ENCODE data around the gene NHLH1. TPM values are rescaled to one million over a fixed set of nuclear protein-coding genes. Genes with fewer than 3 reads are reported as not detected.

The NHLH1 gene
- total RNA-seq, 2 experiments from 2014 or later = 0.24 to 0.47 TPM

DNA sequence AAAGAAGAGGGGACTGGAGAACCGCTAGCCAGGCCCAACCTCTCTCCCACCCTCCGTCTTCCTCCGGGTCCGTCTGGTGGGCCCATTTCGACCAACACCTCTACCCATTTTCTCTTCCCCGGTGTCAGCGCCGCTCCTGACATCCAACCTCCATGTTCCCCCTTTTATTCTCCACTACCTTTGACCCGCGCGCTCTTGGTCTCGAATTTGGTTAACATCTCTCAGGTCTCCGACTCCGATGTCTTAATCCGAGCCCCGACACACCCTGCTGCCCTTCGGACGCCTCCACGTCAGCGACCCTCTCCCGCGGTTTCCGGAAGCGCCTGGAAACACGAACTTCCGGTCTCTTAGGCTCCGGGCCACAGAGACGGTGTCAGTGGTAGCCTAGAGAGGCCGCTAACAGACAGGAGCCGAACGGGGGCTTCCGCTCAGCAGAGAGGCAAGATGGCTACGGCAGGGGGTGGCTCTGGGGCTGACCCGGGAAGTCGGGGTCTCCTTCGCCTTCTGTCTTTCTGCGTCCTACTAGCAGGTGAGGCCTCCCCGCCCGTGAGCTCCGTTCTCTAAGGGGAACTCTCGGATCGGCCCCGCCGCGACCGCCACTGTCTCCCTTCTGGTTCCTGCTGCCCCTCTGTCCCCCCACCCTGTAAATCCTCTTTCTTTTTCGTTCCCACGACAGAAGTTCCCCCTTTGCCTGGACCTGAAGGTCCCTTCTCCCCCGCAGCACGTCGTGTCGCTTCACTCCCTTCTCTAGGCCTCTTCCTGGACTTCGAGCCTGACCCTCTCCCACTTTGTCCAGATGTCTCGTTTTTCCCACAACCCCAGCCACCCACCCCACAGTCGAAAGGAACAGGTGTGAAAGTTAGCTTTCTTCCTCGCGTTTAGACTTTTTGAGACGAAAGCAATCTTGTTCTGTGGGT, 23.7 kb upstream of the NHLH1 start, which contains the start of the genes COPA and NCSTN:
COPA (minus strand) TSS at position 298 of the 917 bp plus-strand sequence; CDS start at position 218, 80 bp downstream.
NCSTN (plus strand) TSS at position 431 of the 917 bp plus-strand sequence; CDS start at position 445, 14 bp downstream.
- ChIA-PET CTCF (interaction anchor here (0.6 to 4.4 kb wide), 3 partner anchors 9 to 265 kb away, joined by 3 to 23 read pairs (median 7); no protein-coding TSS in a partner anchor), POLR2A (interaction anchor here (0.6 to 1.3 kb wide), 6 partner anchors 10 to 255 kb away, joined by 3 to 4 read pairs (median 3); partner anchors contain the start of gene PEX19)
- no peaks in the 10 kb centered on the region for H3K27me3 Mint-ChIP-seq (ENCODE audit: low read depth)
- ATAC-seq = peak; percentile 98
- peaks cover 58% of the 10 kb centered on the region for H3K4me1 Mint-ChIP-seq (ENCODE audit: low read depth)
- H3K9me3 Mint-ChIP-seq (ENCODE audit: insufficient read depth) = no peaks in the 10 kb centered on the region
- peak; percentile 95 for DNase-seq
- peak within 1 kb of the TSS; percentile 100 for H3K27ac Mint-ChIP-seq
- H3K4me3 Mint-ChIP-seq = peak within 1 kb of the TSS; percentile 100
- H3K36me3 Mint-ChIP-seq (ENCODE audit: low read depth) = peaks cover 46% of the 10 kb centered on the region

GRCh38 chr1:160344241-160344640, 22.6 kb upstream of the NHLH1 start:
- Mint-ChIP-seq H3K4me3 (peak overlapping the region; percentile 100), H3K27me3 (ENCODE audit: low read depth) (no peaks in the 10 kb centered on the region), H3K4me1 (ENCODE audit: low read depth) (peaks cover 51% of the 10 kb centered on the region), H3K27ac (peak overlapping the region; percentile 100), H3K9me3 (ENCODE audit: insufficient read depth) (no peaks in the 10 kb centered on the region), H3K36me3 (ENCODE audit: low read depth) (peaks cover 38% of the 10 kb centered on the region)
- CTCF ChIA-PET = interaction anchor here (1.4 to 4.4 kb wide), 4 partner anchors 11 to 264 kb away, joined by 5 to 23 read pairs (median 8); no protein-coding TSS in a partner anchor
- ATAC-seq (no peak), DNase-seq (no peak)
- POLR2A ChIA-PET = interaction anchor here (0.6 to 1.3 kb wide), 5 partner anchors 11 to 262 kb away, joined by 3 to 4 read pairs (median 3); partner anchors contain the start of gene PEX19

GRCh38 chr1:160344936-160345335, 21.9 kb upstream of the NHLH1 start:
- H3K27me3 Mint-ChIP-seq (ENCODE audit: low read depth) = no peaks in the 10 kb centered on the region
- DNase-seq (no peak), ATAC-seq (no peak)
- peaks cover 49% of the 10 kb centered on the region for H3K4me1 Mint-ChIP-seq (ENCODE audit: low read depth)
- H3K36me3 Mint-ChIP-seq (ENCODE audit: low read depth) = peaks cover 36% of the 10 kb centered on the region
- H3K27ac Mint-ChIP-seq = no peak overlapping the region
- ChIA-PET CTCF (interaction anchor here (1.4 to 4.4 kb wide), 4 partner anchors 10 to 264 kb away, joined by 5 to 23 read pairs (median 8); no protein-coding TSS in a partner anchor), POLR2A (interaction anchor here (0.6 to 1.3 kb wide), 3 partner anchors 30 to 261 kb away, joined by 3 to 4 read pairs (median 3); partner anchors contain the start of gene PEX19)
- H3K9me3 Mint-ChIP-seq (ENCODE audit: insufficient read depth) = no peaks in the 10 kb centered on the region
- peak overlapping the region; percentile 100 for H3K4me3 Mint-ChIP-seq

DNA sequence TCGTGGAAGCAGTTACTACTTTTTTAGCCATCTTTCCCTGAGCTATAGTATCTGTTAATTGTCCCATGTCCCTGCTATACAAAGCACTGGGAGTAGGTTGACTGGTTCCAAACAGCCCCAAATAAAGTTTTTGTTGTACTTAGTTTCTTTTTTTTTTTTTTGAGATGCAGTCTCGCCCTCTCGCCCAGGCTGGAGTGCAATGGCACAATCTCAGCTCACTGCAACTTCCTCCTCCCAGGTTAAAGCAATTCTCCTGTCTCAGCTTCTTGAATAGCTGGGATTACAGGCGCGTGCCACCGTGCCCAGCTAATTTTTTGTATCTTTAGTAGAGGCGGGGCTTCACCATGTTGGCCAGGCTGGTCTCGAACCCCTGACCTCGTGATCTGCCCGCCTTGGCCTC, 20.4 kb upstream of the NHLH1 start:
- H3K27me3 Mint-ChIP-seq (ENCODE audit: low read depth) = no peaks in the 10 kb centered on the region
- peaks cover 33% of the 10 kb centered on the region for H3K4me1 Mint-ChIP-seq (ENCODE audit: low read depth)
- peaks cover 39% of the 10 kb centered on the region for H3K36me3 Mint-ChIP-seq (ENCODE audit: low read depth)

GRCh38 chr1:160346958-160347357, 19.9 kb upstream of the NHLH1 start:
- Mint-ChIP-seq H3K4me1 (ENCODE audit: low read depth) (peaks cover 30% of the 10 kb centered on the region), H3K36me3 (ENCODE audit: low read depth) (peaks cover 43% of the 10 kb centered on the region), H3K27ac (no peak overlapping the region), H3K27me3 (ENCODE audit: low read depth) (no peaks in the 10 kb centered on the region), H3K9me3 (ENCODE audit: insufficient read depth) (no peaks in the 10 kb centered on the region), H3K4me3 (no peak overlapping the region)
- ChIA-PET POLR2A (no interaction called here), CTCF (interaction anchor here (1.3 to 4.4 kb wide), 2 partner anchors 8 to 29 kb away, joined by 4 to 23 read pairs; no protein-coding TSS in a partner anchor)
- DNase-seq (no peak), ATAC-seq (no peak)

More for the DNA sequence above, 20.4 kb upstream of the NHLH1 start:
- Mint-ChIP-seq H3K4me3 (no peak overlapping the region), H3K27ac (no peak overlapping the region), H3K9me3 (ENCODE audit: insufficient read depth) (no peaks in the 10 kb centered on the region)
- no peak for DNase-seq
- no peak for ATAC-seq
- POLR2A ChIA-PET = no interaction called here
- CTCF ChIA-PET = interaction anchor here (1.0 to 4.4 kb wide), 3 partner anchors 8 to 55 kb away, joined by 4 to 23 read pairs (median 5); no protein-coding TSS in a partner anchor

- POLR2A ChIA-PET = interaction anchor here (0.6 to 0.7 kb wide), 2 partner anchors 21 to 56 kb away, joined by 3 to 6 read pairs; no protein-coding TSS in a partner anchor
- CTCF ChIA-PET = interaction anchor here (0.9 to 9.1 kb wide), 6 partner anchors 9 to 60 kb away, joined by 3 to 78 read pairs (median 4); partner anchors contain the start of genes COPA and NCSTN
- no peak overlapping the region for H3K4me3 Mint-ChIP-seq
- H3K4me1 Mint-ChIP-seq (ENCODE audit: low read depth) = peaks cover 10% of the 10 kb centered on the region
- no peak for ATAC-seq
- DNase-seq = no peak
- H3K9me3 Mint-ChIP-seq (ENCODE audit: insufficient read depth) = no peaks in the 10 kb centered on the region
- H3K36me3 Mint-ChIP-seq (ENCODE audit: low read depth) = peaks cover 61% of the 10 kb centered on the region
- no peaks in the 10 kb centered on the region for H3K27me3 Mint-ChIP-seq (ENCODE audit: low read depth)
- H3K27ac Mint-ChIP-seq = no peak overlapping the region
Measured at GRCh38 chr1:160351629-160352028, 15.2 kb upstream of the NHLH1 start.

DNA sequence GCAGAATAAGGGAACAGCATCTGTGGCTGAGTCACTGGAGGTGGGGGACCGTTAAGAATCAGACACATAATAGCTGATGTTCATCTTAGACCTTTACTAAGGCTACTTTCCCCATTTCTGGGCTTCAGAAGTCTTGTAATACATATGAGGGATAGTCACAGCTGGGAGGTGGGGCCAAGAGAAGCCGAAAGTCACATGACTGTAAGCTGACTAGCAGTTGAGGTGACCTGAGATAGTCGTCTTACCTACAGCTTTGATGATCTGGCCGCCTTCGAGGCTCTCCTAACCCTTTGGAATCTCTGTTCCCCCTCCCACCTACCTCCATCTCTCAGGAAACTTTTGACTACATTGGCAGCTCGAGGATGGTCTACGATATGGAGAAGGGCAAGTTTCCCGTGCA, 14.3 kb upstream of the NHLH1 start:
- Mint-ChIP-seq H3K27me3 (ENCODE audit: low read depth) (no peaks in the 10 kb centered on the region), H3K9me3 (ENCODE audit: insufficient read depth) (no peaks in the 10 kb centered on the region), H3K36me3 (ENCODE audit: low read depth) (peaks cover 61% of the 10 kb centered on the region), H3K4me3 (no peak overlapping the region), H3K4me1 (ENCODE audit: low read depth) (peaks cover 1% of the 10 kb centered on the region), H3K27ac (no peak overlapping the region)
- ChIA-PET POLR2A (interaction anchor here (0.8 kb wide), 1 partner anchor 9 kb away, joined by 3 read pairs; the partner anchor contains the start of gene NCSTN), CTCF (interaction anchor here (1.3 to 9.1 kb wide), 4 partner anchors 9 to 255 kb away, joined by 3 to 78 read pairs (median 5); partner anchors contain the start of genes COPA and NCSTN)
- DNase-seq (no peak), ATAC-seq (no peak)

GRCh38 chr1:160353223-160353622, 13.6 kb upstream of the NHLH1 start:
- Mint-ChIP-seq H3K27ac (no peak overlapping the region), H3K4me1 (ENCODE audit: low read depth) (no peaks in the 10 kb centered on the region), H3K9me3 (ENCODE audit: insufficient read depth) (no peaks in the 10 kb centered on the region), H3K4me3 (no peak overlapping the region), H3K36me3 (ENCODE audit: low read depth) (peaks cover 61% of the 10 kb centered on the region), H3K27me3 (ENCODE audit: low read depth) (no peaks in the 10 kb centered on the region)
- DNase-seq = no peak
- ATAC-seq = no peak
- ChIA-PET POLR2A (interaction anchor here (0.7 to 0.8 kb wide), 2 partner anchors 10 to 11 kb away, joined by 3 read pairs; partner anchors contain the start of gene NCSTN), CTCF (interaction anchor here (1.3 to 9.1 kb wide), 6 partner anchors 10 to 254 kb away, joined by 3 to 78 read pairs (median 5); partner anchors contain the start of genes COPA and NCSTN)

DNA sequence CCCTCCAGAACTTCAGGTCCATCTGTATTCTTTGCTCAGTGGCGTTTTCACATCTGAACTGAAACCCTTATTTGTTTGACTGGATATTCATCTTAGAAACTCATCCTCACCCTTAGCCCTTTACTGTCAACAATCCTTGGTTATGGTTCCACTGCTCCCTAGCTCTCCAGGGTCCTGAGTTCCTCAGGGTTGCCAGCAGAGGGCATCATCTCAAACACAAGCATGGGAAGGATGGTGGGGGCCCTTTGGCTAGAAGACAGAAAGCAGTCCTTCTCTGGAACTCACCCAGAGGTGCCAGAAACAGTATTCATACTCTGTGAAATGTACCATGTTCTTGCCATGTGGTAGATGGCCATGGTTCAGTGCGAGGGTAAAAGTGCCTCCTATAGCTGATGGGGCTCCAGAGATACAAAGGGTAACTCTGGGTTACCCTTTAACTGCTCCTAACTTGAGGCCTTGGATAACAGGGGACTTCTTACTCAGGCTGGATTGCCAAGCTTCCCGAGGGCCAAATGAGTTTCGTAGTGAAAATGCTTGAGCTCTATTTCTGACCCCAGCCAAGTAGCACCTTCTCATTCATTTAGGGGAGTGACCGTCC, 12.4 kb upstream of the NHLH1 start:
- Mint-ChIP-seq H3K36me3 (ENCODE audit: low read depth) (peaks cover 65% of the 10 kb centered on the region), H3K27ac (no peak overlapping the region), H3K27me3 (ENCODE audit: low read depth) (no peaks in the 10 kb centered on the region), H3K4me3 (no peak overlapping the region), H3K4me1 (ENCODE audit: low read depth) (no peaks in the 10 kb centered on the region), H3K9me3 (ENCODE audit: insufficient read depth) (no peaks in the 10 kb centered on the region)
- POLR2A ChIA-PET = interaction anchor here (1.6 kb wide), 1 partner anchor 22 kb away, joined by 3 read pairs; no protein-coding TSS in a partner anchor
- ATAC-seq (peak; percentile 61), DNase-seq (peak; percentile 30)
- CTCF ChIA-PET = interaction anchor here (0.7 to 9.1 kb wide), 18 partner anchors 9 to 255 kb away, joined by 3 to 78 read pairs (median 4); partner anchors contain the start of genes COPA, NCSTN and SLAMF6

- H3K36me3 Mint-ChIP-seq (ENCODE audit: low read depth) = peaks cover 53% of the 10 kb centered on the region
- ATAC-seq (no peak), DNase-seq (no peak)
- no peaks in the 10 kb centered on the region for H3K9me3 Mint-ChIP-seq (ENCODE audit: insufficient read depth)
- CTCF ChIA-PET = interaction anchor here (9.1 kb wide), 1 partner anchor 20 kb away, joined by 78 read pairs; no protein-coding TSS in a partner anchor
- POLR2A ChIA-PET = interaction anchor here (0.6 kb wide), 1 partner anchor 140 kb away, joined by 3 read pairs; no protein-coding TSS in a partner anchor
- H3K4me1 Mint-ChIP-seq (ENCODE audit: low read depth) = no peaks in the 10 kb centered on the region
- no peaks in the 10 kb centered on the region for H3K27me3 Mint-ChIP-seq (ENCODE audit: low read depth)
- no peak overlapping the region for H3K27ac Mint-ChIP-seq
- no peak overlapping the region for H3K4me3 Mint-ChIP-seq
Measured at GRCh38 chr1:160357286-160358002, 9.4 kb upstream of the NHLH1 start.
